Liver (tissue), 9 donors: ENCODE data around the gene KLF2. TPM values are rescaled to one million over a fixed set of nuclear protein-coding genes. Genes with fewer than 3 reads are reported as not detected.

ENCODE experiments used
- DNase-seq: peaks from one replicate; pipeline ENCODE4 v3.0.0-alpha.2; 2017; ENCODE audit warnings: low spot score
- H3K27ac ChIP-seq, 2 donors: one replicate each; pipeline ENCODE4 v1.7.0; 2013; ENCODE audit warnings: inconsistent platforms in 2 of 2, low read length in 2 of 2, control low read depth in 1 of 2, low read depth in 1 of 2, mild to moderate bottlenecking in 1 of 2
- H3K27me3 ChIP-seq, 4 donors: one replicate each; pipeline versions ENCODE4 v1.6.1 to v1.7.0; 2013; ENCODE audit warnings: low read length in 3 of 4, inconsistent platforms in 1 of 4, mild to moderate bottlenecking in 1 of 4, moderate library complexity in 1 of 4; ENCODE audit not compliant: control insufficient read depth in 4 of 4, insufficient read depth in 4 of 4
- H3K36me3 ChIP-seq, 4 donors: one replicate each; pipeline versions ENCODE4 v1.6.1 to v1.7.0; 2013; ENCODE audit warnings: low read length in 3 of 4, mild to moderate bottlenecking in 3 of 4, low read depth in 1 of 4, moderate library complexity in 1 of 4; ENCODE audit not compliant: control insufficient read depth in 4 of 4, insufficient read depth in 3 of 4
- H3K4me1 ChIP-seq, 4 donors: one replicate each; pipeline versions ENCODE4 v1.6.1 to v1.7.0; 2013; ENCODE audit warnings: low read length in 3 of 4, mild to moderate bottlenecking in 3 of 4, moderate library complexity in 1 of 4; ENCODE audit not compliant: control insufficient read depth in 4 of 4, insufficient read depth in 4 of 4
- H3K4me3 ChIP-seq, 3 donors: one replicate each; pipeline versions ENCODE4 v1.6.1 to v1.7.0; 2013; ENCODE audit warnings: low read length in 3 of 3, control low read depth in 1 of 3, low read depth in 1 of 3, mild to moderate bottlenecking in 1 of 3
- H3K9ac ChIP-seq, 2 donors: one replicate each; pipeline ENCODE4 v1.7.0; 2013; ENCODE audit warnings: low read length in 2 of 2, mild to moderate bottlenecking in 2 of 2, moderate library complexity in 2 of 2, control low read depth in 1 of 2, low read depth in 1 of 2
- H3K9me3 ChIP-seq, 4 donors: one replicate each; pipeline versions ENCODE4 v1.6.1 to v1.7.0; 2013; ENCODE audit warnings: low read length in 3 of 4; ENCODE audit not compliant: control insufficient read depth in 4 of 4
- ATF3 ChIP-seq: IDR thresholded peaks from 2 replicates; pipeline ENCODE4 v1.6.1; 2016; ENCODE audit warnings: antibody characterized with exemption
- CTCF ChIP-seq: fragments of 150-350 bp; IDR thresholded peaks from 2 replicates; pipeline ENCODE4 v1.5.1; 2017; ENCODE audit warnings: improper control_type of control experiment, low read depth, low read length; ENCODE audit not compliant: missing input control
- EGR1 ChIP-seq, 2 donors: IDR thresholded peaks; 2 replicates each; pipeline ENCODE4 v1.6.1; 2016 to 2018; ENCODE audit warnings: antibody characterized with exemption in 2 of 2, low read depth in 2 of 2
- FOXA1 ChIP-seq: IDR thresholded peaks from 2 replicates; pipeline ENCODE4 v1.6.1; 2016; ENCODE audit warnings: antibody characterized with exemption
- FOXA2 ChIP-seq: IDR thresholded peaks from 2 replicates; pipeline ENCODE4 v1.6.1; 2016; ENCODE audit warnings: antibody characterized with exemption
- GABPA ChIP-seq, 2 donors: IDR thresholded peaks in 1 of 2; conservative IDR thresholded peaks in 1 of 2; 2 replicates each; pipeline ENCODE4 v1.6.1; 2016; ENCODE audit warnings: antibody characterized with exemption in 2 of 2, mild to moderate bottlenecking in 1 of 2, moderate library complexity in 1 of 2
- HNF4A ChIP-seq, 2 donors: conservative IDR thresholded peaks; 2 replicates each; pipeline ENCODE4 v1.6.1; 2016; ENCODE audit warnings: antibody characterized with exemption in 2 of 2, mild to moderate bottlenecking in 2 of 2
- HNF4G ChIP-seq: IDR thresholded peaks from 2 replicates; pipeline ENCODE4 v1.6.1; 2016; ENCODE audit warnings: antibody characterized with exemption
- JUND ChIP-seq, 2 donors: IDR thresholded peaks; 2 replicates each; pipeline ENCODE4 v1.6.1; 2016; ENCODE audit warnings: antibody characterized with exemption in 2 of 2
- MAX ChIP-seq: IDR thresholded peaks from 2 replicates; pipeline ENCODE4 v1.6.1; 2016; ENCODE audit warnings: antibody characterized with exemption
- NR2F2 ChIP-seq: IDR thresholded peaks from 2 replicates; pipeline ENCODE4 v1.6.1; 2016; ENCODE audit warnings: antibody characterized with exemption
- RAD21 ChIP-seq, 2 donors: IDR thresholded peaks; 2 replicates each; pipeline ENCODE4 v1.6.1; 2016; ENCODE audit warnings: antibody characterized with exemption in 2 of 2, mild to moderate bottlenecking in 2 of 2
- REST ChIP-seq: IDR thresholded peaks from 2 replicates; pipeline ENCODE4 v1.6.1; 2016; ENCODE audit warnings: antibody characterized with exemption, mild to moderate bottlenecking
- RXRA ChIP-seq, 2 donors: IDR thresholded peaks; 2 replicates each; pipeline ENCODE4 v1.6.1; 2017 to 2018; ENCODE audit warnings: antibody characterized with exemption in 2 of 2, mild to moderate bottlenecking in 1 of 2
- SP1 ChIP-seq: IDR thresholded peaks from 2 replicates; pipeline ENCODE4 v1.6.1; 2018; ENCODE audit warnings: antibody characterized with exemption, mild to moderate bottlenecking
- TAF1 ChIP-seq: conservative IDR thresholded peaks from 2 replicates; pipeline ENCODE4 v1.6.1; 2016; ENCODE audit warnings: antibody characterized with exemption, mild to moderate bottlenecking
- YY1 ChIP-seq: IDR thresholded peaks from 2 replicates; pipeline ENCODE4 v1.6.1; 2016; ENCODE audit warnings: antibody characterized with exemption, mild to moderate bottlenecking
- ZBTB33 ChIP-seq: IDR thresholded peaks from 2 replicates; pipeline ENCODE4 v1.6.1; 2016; ENCODE audit warnings: antibody characterized with exemption
- WGBS: extraction: QIAGEN DNeasy Blood & Tissue Kit; methylation state at CpG from one replicate; pipeline ENCODE4 v1.1.7; 2013; 5-methylcytosine and 5-hydroxymethylcytosine counted together
- polyA plus RNA-seq, 2 donors: library from polyadenylated mRNA; stranded (reverse) in 1 of 2; unstranded in 1 of 2; fragments of 200-250 nt in 1 of 2; fragments of >200 nt in 1 of 2; fragmentation: Nextera tagmentation in 1 of 2; extraction: Ambion mirVana in 1 of 2; gene quantifications; one replicate each; pipeline versions ENCODE4 v1.2.1 to v1.2.3, GENCODE V29; 2013 to 2015
- total RNA-seq, 2 donors: library from RNA; depleted of rRNA; stranded (reverse); fragments of >200 nt; gene quantifications; one replicate each; pipeline ENCODE4 v1.2.3, GENCODE V29; 2014
- donor health status: healthy.
- donor health status: healthy.
- donor health status: healthy.
- donor health status: healthy.
- donor health status: healthy.

KLF2 gene
- total and polyA plus RNA-seq, 4 donors, result 3.9 to 11.2 (median 4.2) TPM

- Histone ChIP-seq H3K27me3 (no peaks in the 10 kb centered on the region), H3K36me3 (no peaks in the 10 kb centered on the region), H3K4me3 (no peak overlapping the region), H3K9me3 (no peaks in the 10 kb centered on the region), H3K4me1 (peaks cover 0 to 4% (median 1%) of the 10 kb centered on the region in 4 donors), H3K9ac (peak overlapping the region in 1 of 2 donors; percentile 13), H3K27ac (peak overlapping the region; percentile 70 to 78)
- 47% methylated on average over 36 of the region's 36 CpGs for WGBS
- no peak for TF ChIP-seq FOXA2
- TF ChIP-seq GABPA (IDR thresholded peaks at IDR 0.05 in 1 of 2, conservative IDR thresholded peaks at IDR 0.05 in 1 of 2), result peak; percentile 22 to 27
- TF ChIP-seq ZBTB33, result no peak
- TF ChIP-seq RAD21 (IDR thresholded peaks at IDR 0.05), result peak; percentile 5 to 16
- no peak for TF ChIP-seq EGR1 (IDR thresholded peaks at IDR 0.05; ENCODE audit: low read depth in 2 of 2)
- TF ChIP-seq CTCF, result no peak
- TF ChIP-seq HNF4G, result no peak
- no peak for TF ChIP-seq YY1
- TF ChIP-seq TAF1, result peak; percentile 56
- no peak for TF ChIP-seq RXRA (IDR thresholded peaks at IDR 0.05)
- no peak for TF ChIP-seq JUND (IDR thresholded peaks at IDR 0.05)
- no peak for TF ChIP-seq ATF3
- no peak for TF ChIP-seq FOXA1
- TF ChIP-seq SP1, result peak; percentile 54
- TF ChIP-seq REST, result no peak
- TF ChIP-seq MAX, result peak; percentile 64
- TF ChIP-seq HNF4A (conservative IDR thresholded peaks at IDR 0.05), result no peak
- peak; percentile 62 for TF ChIP-seq NR2F2
- DNase-seq, result no peak
Measured at GRCh38 chr19:16283210-16284061, 41.2 kb upstream of the KLF2 start.
